ENCODE results near the gene ABCA13. TPM values are rescaled to one million over a fixed set of nuclear protein-coding genes. Genes with fewer than 3 reads are reported as not detected.

Gene ABCA13
- total RNA-seq, 1 experiment from 2014 or later: 2.1 TPM

- CTCF ChIA-PET: no interaction called here
- intact Hi-C loops (cut with micrococcal nuclease): no loop called here
Measured at GRCh38 chr7:48617508-48617907, 446.2 kb downstream of the ABCA13 start.

GRCh38 chr7:48617993-48618392 lies 446.7 kb downstream of the ABCA13 start:
- CTCF ChIA-PET: no interaction called here

More at GRCh38 chr7:48617508-48617907, 446.2 kb downstream of the ABCA13 start:
- DNase-seq (no peak), ATAC-seq (no peak)
- Histone ChIP-seq H2AFZ (ENCODE audit: low read length) (no peak overlapping the region), H3K27me3 (ENCODE audit: low read length) (no peaks in the 10 kb centered on the region), H3K27ac (ENCODE audit: low read length) (no peak overlapping the region), H3K9me2 (replicated peaks; ENCODE audit: low read length) (no peaks in the 10 kb centered on the region), H3K79me2 (ENCODE audit: low read length) (no peaks in the 10 kb centered on the region), H3K36me3 (ENCODE audit: low read depth, low read length) (no peaks in the 10 kb centered on the region), H3K4me2 (ENCODE audit: low read length) (no peak overlapping the region), H3K4me3 (ENCODE audit: low read length) (no peak overlapping the region), H3K9ac (ENCODE audit: low read length) (no peak overlapping the region), H3F3A (ENCODE audit: low read length, unreplicated experiment) (no peaks in the 10 kb centered on the region), H3K9me3 (ENCODE audit: low read length) (no peaks in the 10 kb centered on the region), H3K4me1 (ENCODE audit: insufficient read depth, low read length) (0 out of 2 replicates have a peak, but pooled peaks cover 2% of the 10 kb centered on the region), H4K20me1 (ENCODE audit: low read length) (no peaks in the 10 kb centered on the region)
- POLR2A ChIA-PET (ENCODE audit: unreplicated experiment): no interaction called here
- no TSS peak for BruUV-seq (replicated peaks)
- TF ChIP-seq EZH2 (IDR thresholded peaks at IDR 0.05; ENCODE audit: low read length, unreplicated experiment): no peak

GRCh38 chr7:48621076-48621475 lies 449.8 kb downstream of the ABCA13 start:
- Histone ChIP-seq H4K20me1 (ENCODE audit: low read length) (no peaks in the 10 kb centered on the region), H3K9me3 (ENCODE audit: low read length) (no peaks in the 10 kb centered on the region), H3F3A (ENCODE audit: low read length, unreplicated experiment) (no peaks in the 10 kb centered on the region), H3K4me1 (ENCODE audit: insufficient read depth, low read length) (no peaks in the 10 kb centered on the region), H3K27me3 (ENCODE audit: low read length) (no peaks in the 10 kb centered on the region), H3K27ac (ENCODE audit: low read length) (no peak overlapping the region), H3K9me2 (replicated peaks; ENCODE audit: low read length) (no peaks in the 10 kb centered on the region), H3K79me2 (ENCODE audit: low read length) (no peaks in the 10 kb centered on the region), H3K9ac (ENCODE audit: low read length) (no peak overlapping the region), H3K4me3 (ENCODE audit: low read length) (no peak overlapping the region), H3K36me3 (ENCODE audit: low read depth, low read length) (no peaks in the 10 kb centered on the region), H2AFZ (ENCODE audit: low read length) (no peak overlapping the region), H3K4me2 (ENCODE audit: low read length) (no peak overlapping the region)
- intact Hi-C loops (cut with micrococcal nuclease): no loop called here
- BruUV-seq (replicated peaks): no TSS peak
- POLR2A ChIA-PET (ENCODE audit: unreplicated experiment): no interaction called here
- ATAC-seq: no peak
- no peak for TF ChIP-seq EZH2phosphoT487 (IDR thresholded peaks at IDR 0.05; ENCODE audit: borderline replicate concordance, low read length)
- DNase-seq: no peak
- CTCF ChIA-PET: no interaction called here

More at GRCh38 chr7:48617993-48618392, 446.7 kb downstream of the ABCA13 start:
- H2AFZ ChIP-seq (ENCODE audit: low read length): no peak overlapping the region
- H3K27me3 ChIP-seq (ENCODE audit: low read length): no peaks in the 10 kb centered on the region
- H3K79me2 ChIP-seq (ENCODE audit: low read length): no peaks in the 10 kb centered on the region
- H3K9me2 ChIP-seq (replicated peaks; ENCODE audit: low read length): no peaks in the 10 kb centered on the region
- no peaks in the 10 kb centered on the region for H4K20me1 ChIP-seq (ENCODE audit: low read length)
- no peak overlapping the region for H3K9ac ChIP-seq (ENCODE audit: low read length)
- H3K9me3 ChIP-seq (ENCODE audit: low read length): no peaks in the 10 kb centered on the region
- ATAC-seq (peak; percentile 24; the same call in 1 of the 2 replicates), DNase-seq (peak; percentile 6)
- no peak overlapping the region for H3K27ac ChIP-seq (ENCODE audit: low read length)
- POLR2A ChIA-PET (ENCODE audit: unreplicated experiment): no interaction called here
- BruUV-seq (replicated peaks): no TSS peak
- no peaks in the 10 kb centered on the region for H3F3A ChIP-seq (ENCODE audit: low read length, unreplicated experiment)
- H3K4me2 ChIP-seq (ENCODE audit: low read length): no peak overlapping the region
- TF ChIP-seq CTCF (conservative IDR thresholded peaks at IDR 0.05; ENCODE audit: low read depth, low read length): peak; percentile 40; the same call in 1 of the 2 replicates
- no peak for TF ChIP-seq EZH2phosphoT487 (IDR thresholded peaks at IDR 0.05; ENCODE audit: borderline replicate concordance, low read length)
- TF ChIP-seq EZH2 (IDR thresholded peaks at IDR 0.05; ENCODE audit: low read length, unreplicated experiment): no peak
- H3K4me1 ChIP-seq (ENCODE audit: insufficient read depth, low read length): no peaks in the 10 kb centered on the region
- no peak overlapping the region for H3K4me3 ChIP-seq (ENCODE audit: low read length)
- intact Hi-C loops (cut with micrococcal nuclease): no loop called here
- no peaks in the 10 kb centered on the region for H3K36me3 ChIP-seq (ENCODE audit: low read depth, low read length)

GRCh38 chr7:48627164-48627563 lies 455.9 kb downstream of the ABCA13 start:
- intact Hi-C loops (cut with micrococcal nuclease): no loop called here
- no peak overlapping the region for H3K27ac ChIP-seq (ENCODE audit: low read length)
- H2AFZ ChIP-seq (ENCODE audit: low read length): no peak overlapping the region
- ChIA-PET POLR2A (ENCODE audit: unreplicated experiment) (no interaction called here), CTCF (no interaction called here)
- no peaks in the 10 kb centered on the region for H3K27me3 ChIP-seq (ENCODE audit: low read length)
- DNase-seq (no peak), ATAC-seq (no peak)
- H4K20me1 ChIP-seq (ENCODE audit: low read length): no peaks in the 10 kb centered on the region
- H3K9ac ChIP-seq (ENCODE audit: low read length): no peak overlapping the region
- no peaks in the 10 kb centered on the region for H3F3A ChIP-seq (ENCODE audit: low read length, unreplicated experiment)
- H3K36me3 ChIP-seq (ENCODE audit: low read depth, low read length): no peaks in the 10 kb centered on the region
- H3K4me1 ChIP-seq (ENCODE audit: insufficient read depth, low read length): no peaks in the 10 kb centered on the region
- H3K4me2 ChIP-seq (ENCODE audit: low read length): no peak overlapping the region
- H3K79me2 ChIP-seq (ENCODE audit: low read length): no peaks in the 10 kb centered on the region
- no peak for TF ChIP-seq CTCF (conservative IDR thresholded peaks at IDR 0.05; ENCODE audit: low read depth, low read length)
- TF ChIP-seq EZH2 (IDR thresholded peaks at IDR 0.05; ENCODE audit: low read length, unreplicated experiment): no peak
- no TSS peak for BruUV-seq (replicated peaks)
- no peaks in the 10 kb centered on the region for H3K9me2 ChIP-seq (replicated peaks; ENCODE audit: low read length)
- H3K9me3 ChIP-seq (ENCODE audit: low read length): no peaks in the 10 kb centered on the region
- H3K4me3 ChIP-seq (ENCODE audit: low read length): no peak overlapping the region

All from PC-3 (cell line).